HEK293 (cell line): ENCODE measurements around the gene ARHGAP5.

Source experiments
- GLI4 ChIP-seq: fragments of 450-650 bp; formaldehyde crosslinking; IDR thresholded peaks from 2 replicates; pipeline ENCODE4 v1.5.1; 2016; ENCODE audit warnings: missing biosample characterization, missing genetic modification characterization
- MZF1 ChIP-seq: fragments of 450-650 bp; formaldehyde crosslinking; IDR thresholded peaks from 2 replicates; pipeline ENCODE4 v1.5.1; 2017; ENCODE audit warnings: missing biosample characterization, missing genetic modification characterization, borderline replicate concordance
- TRIM28 ChIP-seq: IDR thresholded peaks from 2 replicates; pipeline ENCODE4 v1.6.1; 2011; ENCODE audit warnings: low read length, control low read depth, borderline replicate concordance
- ZBTB1 ChIP-seq: fragments of 450-650 bp; formaldehyde crosslinking; IDR thresholded peaks from 2 replicates; pipeline ENCODE4 v1.5.1; 2016; ENCODE audit warnings: missing biosample characterization, missing genetic modification characterization
- ZBTB21 ChIP-seq: fragments of 450-650 bp; formaldehyde crosslinking; IDR thresholded peaks from 2 replicates; pipeline ENCODE4 v1.5.1; 2017; ENCODE audit warnings: missing biosample characterization, missing genetic modification characterization
- TF ChIP-seq, protein P1 (sequence below): fragments of 450-650 bp; formaldehyde crosslinking; IDR thresholded peaks from 2 replicates; pipeline ENCODE4 v1.5.1; 2016; ENCODE audit warnings: missing biosample characterization, missing genetic modification characterization
- TF ChIP-seq, protein P2 (sequence below): fragments of 450-650 bp; formaldehyde crosslinking; IDR thresholded peaks from 2 replicates; pipeline ENCODE4 v1.5.1; 2016; ENCODE audit warnings: missing biosample characterization, missing genetic modification characterization
- TF ChIP-seq, protein P3 (sequence below): fragments of 450-650 bp; formaldehyde crosslinking; IDR thresholded peaks from 2 replicates; pipeline ENCODE4 v1.5.1; 2017; ENCODE audit warnings: missing biosample characterization, missing genetic modification characterization

DNA sequence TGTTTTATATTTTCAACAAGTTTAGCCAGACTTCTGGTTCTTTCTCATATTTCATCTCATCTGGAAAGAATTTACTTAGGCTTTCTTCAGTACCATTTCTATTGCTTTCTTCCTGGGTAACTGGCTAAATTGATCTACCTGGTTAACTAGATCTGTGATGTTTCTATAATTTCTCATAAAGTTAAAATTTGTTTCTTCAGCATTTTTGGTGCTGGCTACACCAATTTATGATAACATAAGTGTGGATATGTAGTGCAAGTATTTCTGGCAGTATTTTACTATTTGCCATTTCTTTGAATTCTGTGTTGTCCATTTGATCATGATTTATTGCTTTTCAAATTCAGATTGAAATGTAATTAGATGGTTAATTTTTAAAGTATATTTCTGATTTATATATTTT is 25.9 kb downstream of the ARHGAP5 start:
- TF ChIP-seq, protein P1, sequence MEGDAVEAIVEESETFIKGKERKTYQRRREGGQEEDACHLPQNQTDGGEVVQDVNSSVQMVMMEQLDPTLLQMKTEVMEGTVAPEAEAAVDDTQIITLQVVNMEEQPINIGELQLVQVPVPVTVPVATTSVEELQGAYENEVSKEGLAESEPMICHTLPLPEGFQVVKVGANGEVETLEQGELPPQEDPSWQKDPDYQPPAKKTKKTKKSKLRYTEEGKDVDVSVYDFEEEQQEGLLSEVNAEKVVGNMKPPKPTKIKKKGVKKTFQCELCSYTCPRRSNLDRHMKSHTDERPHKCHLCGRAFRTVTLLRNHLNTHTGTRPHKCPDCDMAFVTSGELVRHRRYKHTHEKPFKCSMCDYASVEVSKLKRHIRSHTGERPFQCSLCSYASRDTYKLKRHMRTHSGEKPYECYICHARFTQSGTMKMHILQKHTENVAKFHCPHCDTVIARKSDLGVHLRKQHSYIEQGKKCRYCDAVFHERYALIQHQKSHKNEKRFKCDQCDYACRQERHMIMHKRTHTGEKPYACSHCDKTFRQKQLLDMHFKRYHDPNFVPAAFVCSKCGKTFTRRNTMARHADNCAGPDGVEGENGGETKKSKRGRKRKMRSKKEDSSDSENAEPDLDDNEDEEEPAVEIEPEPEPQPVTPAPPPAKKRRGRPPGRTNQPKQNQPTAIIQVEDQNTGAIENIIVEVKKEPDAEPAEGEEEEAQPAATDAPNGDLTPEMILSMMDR: no peak
- no peak for TF ChIP-seq ZBTB1 (tag by site-specific recombination)
- TF ChIP-seq ZBTB21 (tag by site-specific recombination): no peak
- TF ChIP-seq MZF1 (tag by site-specific recombination): no peak
- no peak for TF ChIP-seq TRIM28
- TF ChIP-seq, protein P2, sequence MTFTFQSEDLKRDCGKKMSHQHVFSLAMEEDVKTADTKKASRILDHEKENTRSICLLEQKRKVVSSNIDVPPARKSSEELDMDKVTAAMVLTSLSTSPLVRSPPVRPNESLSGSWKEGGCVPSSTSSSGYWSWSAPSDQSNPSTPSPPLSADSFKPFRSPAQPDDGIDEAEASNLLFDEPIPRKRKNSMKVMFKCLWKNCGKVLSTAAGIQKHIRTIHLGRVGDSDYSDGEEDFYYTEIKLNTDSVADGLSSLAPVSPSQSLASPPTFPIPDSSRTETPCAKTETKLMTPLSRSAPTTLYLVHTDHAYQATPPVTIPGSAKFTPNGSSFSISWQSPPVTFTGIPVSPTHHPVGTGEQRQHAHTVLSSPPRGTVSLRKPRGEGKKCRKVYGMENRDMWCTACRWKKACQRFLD: no peak
- TF ChIP-seq, protein P3, sequence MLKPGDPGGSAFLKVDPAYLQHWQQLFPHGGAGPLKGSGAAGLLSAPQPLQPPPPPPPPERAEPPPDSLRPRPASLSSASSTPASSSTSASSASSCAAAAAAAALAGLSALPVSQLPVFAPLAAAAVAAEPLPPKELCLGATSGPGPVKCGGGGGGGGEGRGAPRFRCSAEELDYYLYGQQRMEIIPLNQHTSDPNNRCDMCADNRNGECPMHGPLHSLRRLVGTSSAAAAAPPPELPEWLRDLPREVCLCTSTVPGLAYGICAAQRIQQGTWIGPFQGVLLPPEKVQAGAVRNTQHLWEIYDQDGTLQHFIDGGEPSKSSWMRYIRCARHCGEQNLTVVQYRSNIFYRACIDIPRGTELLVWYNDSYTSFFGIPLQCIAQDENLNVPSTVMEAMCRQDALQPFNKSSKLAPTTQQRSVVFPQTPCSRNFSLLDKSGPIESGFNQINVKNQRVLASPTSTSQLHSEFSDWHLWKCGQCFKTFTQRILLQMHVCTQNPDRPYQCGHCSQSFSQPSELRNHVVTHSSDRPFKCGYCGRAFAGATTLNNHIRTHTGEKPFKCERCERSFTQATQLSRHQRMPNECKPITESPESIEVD: no peak
- TF ChIP-seq GLI4 (tag by site-specific recombination): no peak
